NCI-H226 (cell line): ENCODE data around the gene EHD2.
A peak's percentile ranks its signal among the peaks of the same experiment; 100 is the strongest.
"Not testable (repeated sequence)": the region's sequence is repeated elsewhere in the genome, so short reads cannot be mapped to it uniquely, and the experiment has no call there.

Experiments used
- DNase-seq: peaks from one replicate; pipeline ENCODE4 v3.0.0-alpha.2; 2015

EHD2 gene

GRCh38 chr19:47693489-47693888 lies 19.7 kb upstream of the EHD2 start:
- no peak for DNase-seq

GRCh38 chr19:47693903-47694302 lies 19.3 kb upstream of the EHD2 start:
- no peak for DNase-seq

GRCh38 chr19:47694466-47695273 lies 18.6 kb upstream of the EHD2 start:
- no peak for DNase-seq

- DNase-seq: no peak
These were observed 17.5 kb upstream of the EHD2 start for GRCh38 chr19:47695533-47696262.

- DNase-seq: no peak
These were observed 16.6 kb upstream of the EHD2 start for GRCh38 chr19:47696635-47697034.

GRCh38 chr19:47697863-47698609 lies 15.2 kb upstream of the EHD2 start:
- peak; percentile 72 for DNase-seq

- no peak for DNase-seq
These were observed 14.4 kb upstream of the EHD2 start for GRCh38 chr19:47698631-47699359.

GRCh38 chr19:47699360-47699917 lies 13.8 kb upstream of the EHD2 start:
- DNase-seq: peak; percentile 5

GRCh38 chr19:47700934-47701716 lies 12.1 kb upstream of the EHD2 start:
- no peak for DNase-seq

GRCh38 chr19:47701717-47702552 lies 11.3 kb upstream of the EHD2 start:
- DNase-seq: no peak

- DNase-seq: no peak
These were observed 10.6 kb upstream of the EHD2 start for GRCh38 chr19:47702671-47703070.

- no peak for DNase-seq
These were observed 9.9 kb upstream of the EHD2 start for GRCh38 chr19:47703301-47703700.

GRCh38 chr19:47704024-47704423 lies 9.2 kb upstream of the EHD2 start:
- DNase-seq: no peak

GRCh38 chr19:47704656-47705055 lies 8.6 kb upstream of the EHD2 start:
- no peak for DNase-seq

GRCh38 chr19:47707135-47707925 lies 5.9 kb upstream of the EHD2 start:
- peak; percentile 63 for DNase-seq

- no peak for DNase-seq
These were observed 1.5 kb upstream of the EHD2 start for GRCh38 chr19:47711652-47712242.

GRCh38 chr19:47714339-47714738 lies 1.1 kb downstream of the EHD2 start:
- no peak for DNase-seq

- not testable (repeated sequence) for DNase-seq
These were observed 1.6 kb downstream of the EHD2 start for GRCh38 chr19:47714855-47715254.

GRCh38 chr19:47716270-47716937 lies 3.2 kb downstream of the EHD2 start:
- no peak for DNase-seq
